Urinary bladder (tissue), 4 donors: ENCODE measurements around the gene ELFN1. TPM values are rescaled to one million over a fixed set of nuclear protein-coding genes. Genes with fewer than 3 reads are reported as not detected.
A peak's percentile ranks its signal among the peaks of the same experiment; 100 is the strongest.

Experiments used
- DNase-seq: peaks from one replicate; pipeline ENCODE4 v3.0.0-alpha.2; 2015; ENCODE audit errors: extremely low spot score
- H3K27ac ChIP-seq: one replicate; pipeline ENCODE4 v1.5.1; 2013; ENCODE audit warnings: low read depth, mild to moderate bottlenecking, moderate library complexity
- H3K36me3 ChIP-seq: one replicate; pipeline ENCODE4 v1.6.1; 2013; ENCODE audit warnings: mild to moderate bottlenecking, moderate library complexity; ENCODE audit not compliant: insufficient read depth
- H3K4me1 ChIP-seq: one replicate; pipeline ENCODE4 v1.6.1; 2013; ENCODE audit warnings: mild to moderate bottlenecking, moderate library complexity; ENCODE audit not compliant: insufficient read depth
- H3K4me3 ChIP-seq: one replicate; pipeline ENCODE4 v1.5.1; 2013; ENCODE audit warnings: low read depth, low read length
- WGBS: extraction: QIAGEN DNeasy Blood & Tissue Kit; methylation state at CpG from one replicate; pipeline ENCODE4 v1.1.7; 2013; 5-methylcytosine and 5-hydroxymethylcytosine counted together
- polyA plus RNA-seq: library from polyadenylated mRNA; stranded (reverse); fragments of 200-250 nt; gene quantifications from one replicate; pipeline ENCODE4 v1.2.3, GENCODE V29; 2013
- total RNA-seq: library from RNA; depleted of rRNA; stranded (reverse); fragments of >200 nt; gene quantifications from one replicate; pipeline ENCODE4 v1.2.3, GENCODE V29; 2014
- donor health status: healthy with polysubstance abuse.
- donor health status: healthy.

Gene ELFN1
- 2.5 TPM for total RNA-seq
- polyA plus RNA-seq: 3.2 TPM

- no peak within 1 kb of the TSS for H3K27ac ChIP-seq
- H3K36me3 ChIP-seq: no peaks in the 10 kb centered on the region
- peak; percentile 55 for DNase-seq
- 1% methylated on average over 108 of the region's 110 CpGs for WGBS
- H3K4me3 ChIP-seq: peak within 1 kb of the TSS; percentile 25
- H3K4me1 ChIP-seq: peaks cover 2% of the 10 kb centered on the region
These were observed at the start of gene ELFN1 for GRCh38 chr7:1669954-1670893. TSS of gene ELFN1 (plus strand) at chr7:1670277. CDS start at chr7:1744597, 74,320 bp downstream.

GRCh38 chr7:1620835-1621234 is 49.2 kb upstream of the ELFN1 start:
- Histone ChIP-seq H3K4me1 (no peaks in the 10 kb centered on the region), H3K27ac (no peak overlapping the region), H3K36me3 (no peaks in the 10 kb centered on the region), H3K4me3 (no peak overlapping the region)
- no peak for DNase-seq
- WGBS: 85% methylated on average over 27 of the region's 27 CpGs

- H3K4me3 ChIP-seq: no peak overlapping the region
- no peak overlapping the region for H3K27ac ChIP-seq
- DNase-seq: no peak
- no peaks in the 10 kb centered on the region for H3K36me3 ChIP-seq
- H3K4me1 ChIP-seq: no peaks in the 10 kb centered on the region
- 87% methylated on average over 13 of the region's 13 CpGs for WGBS
These were observed 48.4 kb upstream of the ELFN1 start for GRCh38 chr7:1621718-1622117.

- no peaks in the 10 kb centered on the region for H3K36me3 ChIP-seq
- DNase-seq: no peak
- 84% methylated on average over 10 of the region's 10 CpGs for WGBS
- H3K4me3 ChIP-seq: no peak overlapping the region
- no peak overlapping the region for H3K27ac ChIP-seq
- H3K4me1 ChIP-seq: no peaks in the 10 kb centered on the region
These were observed 47.6 kb upstream of the ELFN1 start for GRCh38 chr7:1622441-1622840.

GRCh38 chr7:1623810-1624209 is 46.3 kb upstream of the ELFN1 start:
- Histone ChIP-seq H3K36me3 (no peaks in the 10 kb centered on the region), H3K27ac (no peak overlapping the region), H3K4me3 (no peak overlapping the region), H3K4me1 (no peaks in the 10 kb centered on the region)
- no peak for DNase-seq
- 85% methylated on average over 13 of the region's 13 CpGs for WGBS

GRCh38 chr7:1624999-1625927 is 44.8 kb upstream of the ELFN1 start:
- no peak for DNase-seq
- Histone ChIP-seq H3K36me3 (no peaks in the 10 kb centered on the region), H3K4me1 (no peaks in the 10 kb centered on the region), H3K4me3 (no peak overlapping the region), H3K27ac (no peak overlapping the region)
- WGBS: 67% methylated on average over 18 of the region's 18 CpGs

GRCh38 chr7:1626769-1627168 is 43.3 kb upstream of the ELFN1 start:
- WGBS: 68% methylated on average over 1 of the region's 1 CpG
- DNase-seq: no peak

GRCh38 chr7:1630700-1631336 is 39.3 kb upstream of the ELFN1 start:
- H3K27ac ChIP-seq: no peak overlapping the region
- no peaks in the 10 kb centered on the region for H3K4me1 ChIP-seq
- H3K4me3 ChIP-seq: no peak overlapping the region
- H3K36me3 ChIP-seq: no peaks in the 10 kb centered on the region
- 92% methylated on average over 3 of the region's 3 CpGs for WGBS
- DNase-seq: no peak

More at GRCh38 chr7:1626769-1627168, 43.3 kb upstream of the ELFN1 start:
- Histone ChIP-seq H3K4me1 (no peaks in the 10 kb centered on the region), H3K4me3 (no peak overlapping the region), H3K36me3 (no peaks in the 10 kb centered on the region), H3K27ac (no peak overlapping the region)

- DNase-seq: no peak
These were observed 38.4 kb upstream of the ELFN1 start for GRCh38 chr7:1631678-1632077.

GRCh38 chr7:1632506-1632905 is 37.6 kb upstream of the ELFN1 start:
- Histone ChIP-seq H3K4me1 (no peaks in the 10 kb centered on the region), H3K36me3 (no peaks in the 10 kb centered on the region), H3K4me3 (no peak overlapping the region), H3K27ac (no peak overlapping the region)
- no peak for DNase-seq
- 58% methylated on average over 7 of the region's 7 CpGs for WGBS

More at GRCh38 chr7:1631678-1632077, 38.4 kb upstream of the ELFN1 start:
- Histone ChIP-seq H3K27ac (no peak overlapping the region), H3K36me3 (no peaks in the 10 kb centered on the region), H3K4me3 (no peak overlapping the region), H3K4me1 (no peaks in the 10 kb centered on the region)
- WGBS: 89% methylated on average over 5 of the region's 5 CpGs

GRCh38 chr7:1632916-1633785 is 36.9 kb upstream of the ELFN1 start:
- no peaks in the 10 kb centered on the region for H3K36me3 ChIP-seq
- DNase-seq: no peak
- H3K4me3 ChIP-seq: no peak overlapping the region
- H3K27ac ChIP-seq: no peak overlapping the region
- 49% methylated on average over 15 of the region's 15 CpGs for WGBS
- no peaks in the 10 kb centered on the region for H3K4me1 ChIP-seq

GRCh38 chr7:1635401-1635800 is 34.7 kb upstream of the ELFN1 start:
- H3K4me1 ChIP-seq: no peaks in the 10 kb centered on the region
- WGBS: 91% methylated on average over 1 of the region's 1 CpG
- H3K36me3 ChIP-seq: no peaks in the 10 kb centered on the region
- H3K27ac ChIP-seq: no peak overlapping the region
- no peak for DNase-seq
- H3K4me3 ChIP-seq: no peak overlapping the region
